Neural cell (in vitro differentiated cells): Measurements from ENCODE around the gene PNMA8C.

Source experiments
- EZH2 ChIP-seq: fragments of 200-600, 300-800 bp; shearing (Covaris generic), sonication (generic); IDR thresholded peaks from 2 replicates; pipeline ENCODE4 v1.6.1; 2014; ENCODE audit warnings: antibody characterized with exemption, low read length, borderline replicate concordance, mild to moderate bottlenecking; ENCODE audit not compliant: insufficient read depth, poor library complexity, severe bottlenecking
- MXI1 ChIP-seq: fragments of 450-650 bp; conservative IDR thresholded peaks from 2 replicates; pipeline ENCODE4 v1.6.1; 2014; ENCODE audit warnings: antibody characterized with exemption, mild to moderate bottlenecking; ENCODE audit not compliant: poor library complexity, severe bottlenecking
- POLR2AphosphoS5 ChIP-seq: IDR thresholded peaks from 2 replicates; pipeline ENCODE4 v1.6.1; 2012
- RAD21 ChIP-seq: fragments of 450-650 bp; conservative IDR thresholded peaks from 2 replicates; pipeline ENCODE4 v1.6.1; 2014; ENCODE audit warnings: antibody characterized with exemption, mild to moderate bottlenecking, moderate library complexity
- TAF1 ChIP-seq: IDR thresholded peaks from 2 replicates; pipeline ENCODE4 v1.6.1; 2012; ENCODE audit warnings: low read depth
- TF ChIP-seq, protein P1 (sequence below): fragments of 450-650 bp; IDR thresholded peaks from 2 replicates; pipeline ENCODE4 v1.5.1; 2014; ENCODE audit warnings: antibody characterized with exemption, mild to moderate bottlenecking, moderate library complexity; ENCODE audit not compliant: poor library complexity, severe bottlenecking
- TF ChIP-seq, protein P2 (sequence below): IDR thresholded peaks from 2 replicates; pipeline ENCODE4 v1.6.1; 2012; ENCODE audit warnings: borderline replicate concordance

DNA sequence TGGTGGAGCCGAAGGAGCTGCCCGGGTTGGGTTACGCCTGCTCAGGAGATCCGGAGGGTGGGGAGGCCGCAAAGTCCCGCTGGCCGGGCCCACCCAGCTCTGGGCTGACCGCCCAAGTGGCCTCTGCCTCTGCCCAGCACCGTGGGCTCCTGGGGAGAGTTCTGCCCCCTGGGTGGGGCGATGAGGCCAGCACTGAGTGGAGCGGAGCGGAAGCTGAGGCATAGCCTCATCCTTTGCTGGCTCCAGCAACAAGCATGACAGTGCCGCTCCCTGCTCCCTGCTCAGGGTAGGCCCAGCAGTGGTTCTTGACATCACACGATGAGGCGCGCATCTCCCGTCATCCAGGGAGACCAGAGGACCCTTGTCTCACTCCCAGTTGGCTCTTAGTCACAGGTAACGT lies 37.9 kb downstream of the PNMA8C start:
- TF ChIP-seq EZH2 (no peak), RAD21 (no peak), MXI1 (no peak), POLR2AphosphoS5 (no peak), TAF1 (no peak)
- TF ChIP-seq, protein P1, sequence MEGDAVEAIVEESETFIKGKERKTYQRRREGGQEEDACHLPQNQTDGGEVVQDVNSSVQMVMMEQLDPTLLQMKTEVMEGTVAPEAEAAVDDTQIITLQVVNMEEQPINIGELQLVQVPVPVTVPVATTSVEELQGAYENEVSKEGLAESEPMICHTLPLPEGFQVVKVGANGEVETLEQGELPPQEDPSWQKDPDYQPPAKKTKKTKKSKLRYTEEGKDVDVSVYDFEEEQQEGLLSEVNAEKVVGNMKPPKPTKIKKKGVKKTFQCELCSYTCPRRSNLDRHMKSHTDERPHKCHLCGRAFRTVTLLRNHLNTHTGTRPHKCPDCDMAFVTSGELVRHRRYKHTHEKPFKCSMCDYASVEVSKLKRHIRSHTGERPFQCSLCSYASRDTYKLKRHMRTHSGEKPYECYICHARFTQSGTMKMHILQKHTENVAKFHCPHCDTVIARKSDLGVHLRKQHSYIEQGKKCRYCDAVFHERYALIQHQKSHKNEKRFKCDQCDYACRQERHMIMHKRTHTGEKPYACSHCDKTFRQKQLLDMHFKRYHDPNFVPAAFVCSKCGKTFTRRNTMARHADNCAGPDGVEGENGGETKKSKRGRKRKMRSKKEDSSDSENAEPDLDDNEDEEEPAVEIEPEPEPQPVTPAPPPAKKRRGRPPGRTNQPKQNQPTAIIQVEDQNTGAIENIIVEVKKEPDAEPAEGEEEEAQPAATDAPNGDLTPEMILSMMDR, result no peak
- TF ChIP-seq, protein P2, sequence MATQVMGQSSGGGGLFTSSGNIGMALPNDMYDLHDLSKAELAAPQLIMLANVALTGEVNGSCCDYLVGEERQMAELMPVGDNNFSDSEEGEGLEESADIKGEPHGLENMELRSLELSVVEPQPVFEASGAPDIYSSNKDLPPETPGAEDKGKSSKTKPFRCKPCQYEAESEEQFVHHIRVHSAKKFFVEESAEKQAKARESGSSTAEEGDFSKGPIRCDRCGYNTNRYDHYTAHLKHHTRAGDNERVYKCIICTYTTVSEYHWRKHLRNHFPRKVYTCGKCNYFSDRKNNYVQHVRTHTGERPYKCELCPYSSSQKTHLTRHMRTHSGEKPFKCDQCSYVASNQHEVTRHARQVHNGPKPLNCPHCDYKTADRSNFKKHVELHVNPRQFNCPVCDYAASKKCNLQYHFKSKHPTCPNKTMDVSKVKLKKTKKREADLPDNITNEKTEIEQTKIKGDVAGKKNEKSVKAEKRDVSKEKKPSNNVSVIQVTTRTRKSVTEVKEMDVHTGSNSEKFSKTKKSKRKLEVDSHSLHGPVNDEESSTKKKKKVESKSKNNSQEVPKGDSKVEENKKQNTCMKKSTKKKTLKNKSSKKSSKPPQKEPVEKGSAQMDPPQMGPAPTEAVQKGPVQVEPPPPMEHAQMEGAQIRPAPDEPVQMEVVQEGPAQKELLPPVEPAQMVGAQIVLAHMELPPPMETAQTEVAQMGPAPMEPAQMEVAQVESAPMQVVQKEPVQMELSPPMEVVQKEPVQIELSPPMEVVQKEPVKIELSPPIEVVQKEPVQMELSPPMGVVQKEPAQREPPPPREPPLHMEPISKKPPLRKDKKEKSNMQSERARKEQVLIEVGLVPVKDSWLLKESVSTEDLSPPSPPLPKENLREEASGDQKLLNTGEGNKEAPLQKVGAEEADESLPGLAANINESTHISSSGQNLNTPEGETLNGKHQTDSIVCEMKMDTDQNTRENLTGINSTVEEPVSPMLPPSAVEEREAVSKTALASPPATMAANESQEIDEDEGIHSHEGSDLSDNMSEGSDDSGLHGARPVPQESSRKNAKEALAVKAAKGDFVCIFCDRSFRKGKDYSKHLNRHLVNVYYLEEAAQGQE, result no peak
